Measurements from ENCODE around the gene C4orf50.
"Not testable (repeated sequence)": the region's sequence is repeated elsewhere in the genome, so short reads cannot be mapped to it uniquely, and the experiment has no call there.

Gene C4orf50

GRCh38 chr4:5952975-5953951 lies 65.0 kb downstream of the C4orf50 start:
- in situ Hi-C loops (cut with MboI; ENCODE audit: low sequenced_read_pairs): no loop called here

- in situ Hi-C loops (cut with MboI; ENCODE audit: low sequenced_read_pairs): no loop called here
These were observed 65.8 kb downstream of the C4orf50 start for GRCh38 chr4:5952286-5952974.

GRCh38 chr4:5946653-5947052 lies 71.6 kb downstream of the C4orf50 start:
- in situ Hi-C loops (cut with MboI; ENCODE audit: low sequenced_read_pairs): not testable (repeated sequence)

- in situ Hi-C loops (cut with MboI; ENCODE audit: low sequenced_read_pairs): no loop called here
These were observed 72.3 kb downstream of the C4orf50 start for GRCh38 chr4:5945936-5946335.

- in situ Hi-C loops (cut with MboI; ENCODE audit: low sequenced_read_pairs): no loop called here
These were observed 73.1 kb downstream of the C4orf50 start for GRCh38 chr4:5945171-5945570.

GRCh38 chr4:5943561-5943960 lies 74.7 kb downstream of the C4orf50 start:
- in situ Hi-C loops (cut with MboI; ENCODE audit: low sequenced_read_pairs): no loop called here

GRCh38 chr4:5942947-5943346 lies 75.3 kb downstream of the C4orf50 start:
- in situ Hi-C loops (cut with MboI; ENCODE audit: low sequenced_read_pairs): no loop called here

- in situ Hi-C loops (cut with MboI; ENCODE audit: low sequenced_read_pairs): no loop called here
These were observed 76.6 kb downstream of the C4orf50 start for GRCh38 chr4:5941601-5942000.

GRCh38 chr4:5940470-5941203 lies 77.6 kb downstream of the C4orf50 start:
- in situ Hi-C loops (cut with MboI; ENCODE audit: low sequenced_read_pairs): no loop called here

GRCh38 chr4:5933996-5934831 lies 84.0 kb downstream of the C4orf50 start:
- in situ Hi-C loops (cut with MboI; ENCODE audit: low sequenced_read_pairs): no loop called here

GRCh38 chr4:5933116-5933515 lies 85.1 kb downstream of the C4orf50 start:
- in situ Hi-C loops (cut with MboI; ENCODE audit: low sequenced_read_pairs): no loop called here

- in situ Hi-C loops (cut with MboI; ENCODE audit: low sequenced_read_pairs): no loop called here
These were observed 86.1 kb downstream of the C4orf50 start for GRCh38 chr4:5932035-5932568.

GRCh38 chr4:5931526-5931925 lies 86.7 kb downstream of the C4orf50 start:
- in situ Hi-C loops (cut with MboI; ENCODE audit: low sequenced_read_pairs): no loop called here

GRCh38 chr4:5930876-5931275 lies 87.4 kb downstream of the C4orf50 start:
- in situ Hi-C loops (cut with MboI; ENCODE audit: low sequenced_read_pairs): no loop called here

GRCh38 chr4:5930456-5930855 lies 87.8 kb downstream of the C4orf50 start:
- in situ Hi-C loops (cut with MboI; ENCODE audit: low sequenced_read_pairs): no loop called here

- in situ Hi-C loops (cut with MboI; ENCODE audit: low sequenced_read_pairs): no loop called here
These were observed 89.3 kb downstream of the C4orf50 start for GRCh38 chr4:5928844-5929420.

GRCh38 chr4:5928274-5928673 lies 90.0 kb downstream of the C4orf50 start:
- in situ Hi-C loops (cut with MboI; ENCODE audit: low sequenced_read_pairs): no loop called here

GRCh38 chr4:5927747-5928146 lies 90.5 kb downstream of the C4orf50 start:
- in situ Hi-C loops (cut with MboI; ENCODE audit: low sequenced_read_pairs): no loop called here

- in situ Hi-C loops (cut with MboI; ENCODE audit: low sequenced_read_pairs): no loop called here
These were observed 91.1 kb downstream of the C4orf50 start for GRCh38 chr4:5927116-5927515.

GRCh38 chr4:5926598-5926997 lies 91.6 kb downstream of the C4orf50 start:
- in situ Hi-C loops (cut with MboI; ENCODE audit: low sequenced_read_pairs): no loop called here

All from HL-60/S4 (cell line).